Raji (cell line): Measurements from ENCODE around the gene BBX.

ENCODE experiments used
- POLR2A ChIP-seq: IDR thresholded peaks from 2 replicates; pipeline ENCODE4 v1.6.1; 2011; ENCODE audit warnings: low read depth, low read length, control low read depth; ENCODE audit not compliant: insufficient read depth

The BBX gene

GRCh38 chr3:107627962-107628542 lies 105.3 kb downstream of the BBX start:
- TF ChIP-seq POLR2A = no peak

- no peak for TF ChIP-seq POLR2A
Observed at GRCh38 chr3:107629566-107629965, 106.8 kb downstream of the BBX start.

- TF ChIP-seq POLR2A = no peak
Observed at GRCh38 chr3:107630779-107631178, 108.0 kb downstream of the BBX start.

GRCh38 chr3:107632576-107632975 lies 109.8 kb downstream of the BBX start:
- no peak for TF ChIP-seq POLR2A

GRCh38 chr3:107633327-107634098 lies 110.8 kb downstream of the BBX start:
- TF ChIP-seq POLR2A = no peak

GRCh38 chr3:107634099-107634489 lies 111.3 kb downstream of the BBX start:
- no peak for TF ChIP-seq POLR2A

GRCh38 chr3:107637416-107638183 lies 114.8 kb downstream of the BBX start:
- TF ChIP-seq POLR2A = no peak

- no peak for TF ChIP-seq POLR2A
Observed at GRCh38 chr3:107641572-107642307, 119.0 kb downstream of the BBX start.

GRCh38 chr3:107643038-107643883 lies 120.5 kb downstream of the BBX start:
- no peak for TF ChIP-seq POLR2A

- TF ChIP-seq POLR2A = no peak
Observed at GRCh38 chr3:107644631-107645030, 121.9 kb downstream of the BBX start.

DNA sequence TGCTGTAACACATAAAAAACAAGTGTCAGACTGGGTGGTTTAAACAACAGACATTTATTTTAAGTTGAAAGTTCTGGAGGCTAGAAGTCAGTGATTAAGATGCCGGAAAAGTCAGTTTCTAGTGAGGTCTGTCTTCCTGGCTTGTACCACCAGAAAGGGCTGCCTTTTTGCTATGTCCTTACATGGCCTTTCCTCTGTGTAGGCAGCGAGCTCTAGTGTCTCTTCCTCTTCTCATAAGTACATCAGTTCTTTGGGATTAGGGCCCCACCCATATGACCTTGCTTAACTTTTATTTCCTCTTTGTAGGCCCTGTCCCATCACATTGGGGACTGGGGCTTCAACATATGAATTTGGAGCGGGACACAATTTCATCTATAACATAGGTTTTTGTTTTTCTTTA lies 128.0 kb downstream of the BBX start:
- TF ChIP-seq POLR2A = no peak

DNA sequence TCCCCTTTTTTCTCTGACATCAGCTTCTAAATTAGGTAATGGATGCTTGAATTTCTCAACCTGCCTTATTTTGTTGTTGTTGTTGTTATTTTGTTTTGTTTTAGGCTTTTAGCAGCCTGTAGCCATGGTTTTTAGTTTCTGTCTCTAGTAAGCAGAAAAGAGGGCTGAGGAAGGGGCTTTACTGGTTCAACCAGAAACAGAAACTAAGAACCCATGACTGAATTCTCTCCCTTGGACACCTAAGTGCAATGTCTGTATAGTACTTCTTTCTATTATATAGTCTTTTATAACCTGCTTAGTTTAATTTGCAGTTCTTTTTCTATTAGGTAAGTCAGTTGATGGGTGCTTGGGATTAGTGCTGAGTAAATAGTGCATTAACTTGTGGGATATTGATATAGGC lies 129.0 kb downstream of the BBX start:
- TF ChIP-seq POLR2A = no peak

DNA sequence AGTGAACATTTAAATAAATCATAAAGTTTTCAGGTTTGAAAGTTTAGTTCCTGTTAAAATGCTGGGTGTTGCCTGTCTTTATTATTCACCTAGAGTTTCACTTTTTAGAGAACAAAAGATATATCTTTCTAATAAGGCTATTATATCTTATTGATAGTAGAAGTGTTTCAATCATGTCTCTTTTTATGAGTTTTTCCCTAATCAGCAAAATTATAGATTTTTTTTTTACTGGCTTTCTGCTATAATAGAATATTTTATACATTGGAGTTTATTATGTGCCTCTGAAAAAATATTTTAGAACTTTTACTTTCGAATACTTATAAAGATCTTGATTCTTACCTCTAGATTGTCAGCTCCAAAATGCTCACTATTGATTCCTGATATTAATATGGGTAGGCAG lies 131.5 kb downstream of the BBX start:
- no peak for TF ChIP-seq POLR2A

- no peak for TF ChIP-seq POLR2A
Observed at GRCh38 chr3:107657971-107658370, 135.2 kb downstream of the BBX start.

DNA sequence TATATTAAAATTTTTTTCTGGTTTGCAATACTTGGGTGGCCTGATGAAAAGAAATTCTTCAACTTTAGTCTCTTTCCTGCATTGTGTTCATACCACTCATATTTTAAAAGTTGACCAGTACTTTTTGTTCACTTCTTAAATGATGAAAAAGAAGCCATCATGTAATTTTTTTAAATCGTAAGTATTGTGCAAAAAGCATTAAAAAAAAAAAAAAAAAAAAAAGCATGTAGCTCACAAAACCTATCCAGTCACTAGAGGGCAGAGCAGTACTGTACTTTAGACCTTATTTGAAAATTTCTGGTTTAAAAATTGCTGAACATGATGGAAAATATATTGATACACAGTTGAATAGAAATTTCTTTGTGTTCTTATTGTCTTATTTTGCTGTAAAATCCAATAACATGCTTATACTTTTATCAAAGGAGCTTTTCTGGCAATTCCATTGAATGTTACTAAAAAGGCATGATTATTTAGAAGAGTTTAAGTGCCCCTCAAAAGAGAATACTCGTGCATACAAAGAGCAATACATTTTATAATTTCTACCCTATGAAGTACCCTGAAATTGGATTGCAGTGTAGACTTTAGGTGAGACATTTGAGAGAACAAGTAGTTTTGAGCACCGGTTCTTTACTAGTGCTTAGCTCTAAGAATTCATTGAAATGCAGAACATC lies 137.7 kb downstream of the BBX start:
- no peak for TF ChIP-seq POLR2A
